NAMALWA (cell line): ENCODE measurements around the gene HYI.

Experiments used
- DNase-seq: peaks from one replicate; pipeline ENCODE4 v3.0.0-alpha.2; 2015; ENCODE audit warnings: low spot score

The HYI gene

DNA sequence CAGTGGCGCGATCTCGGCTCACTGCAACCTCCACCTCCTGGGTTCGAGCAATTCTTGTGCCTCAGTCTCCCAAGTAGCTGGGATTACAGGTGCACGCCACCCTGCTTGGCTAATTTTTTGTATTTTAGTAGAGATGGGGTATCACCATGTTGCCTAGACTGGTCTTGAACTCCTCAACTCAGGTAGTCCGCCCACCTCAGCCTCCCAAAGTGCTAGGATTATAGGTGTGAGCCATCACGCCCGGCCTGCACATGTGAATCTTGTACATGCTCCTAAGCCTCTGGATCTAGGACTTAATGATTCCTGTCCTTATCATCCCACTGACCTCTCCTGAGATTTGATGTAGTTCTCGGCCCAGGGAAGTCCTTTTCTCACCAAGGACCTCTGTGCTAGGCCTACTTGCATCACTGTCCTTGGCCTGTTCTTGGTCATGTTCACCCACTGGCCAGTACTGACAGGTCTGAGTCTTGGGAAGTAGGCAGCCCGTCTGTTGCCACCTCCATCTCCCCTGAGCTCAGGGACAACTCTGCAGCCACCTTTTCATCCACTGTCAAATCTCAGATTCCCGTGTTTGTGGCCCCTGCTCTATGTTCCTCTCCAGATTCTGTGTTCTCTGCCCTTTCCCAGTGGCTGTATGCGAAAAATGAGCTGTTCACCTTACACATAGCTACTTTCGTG lies 9.4 kb downstream of the HYI start:
- no peak for DNase-seq

- no peak for DNase-seq
Measured at GRCh38 chr1:43443197-43443946, 10.4 kb downstream of the HYI start.

GRCh38 chr1:43442756-43443155 lies 11.0 kb downstream of the HYI start:
- no peak for DNase-seq

DNA sequence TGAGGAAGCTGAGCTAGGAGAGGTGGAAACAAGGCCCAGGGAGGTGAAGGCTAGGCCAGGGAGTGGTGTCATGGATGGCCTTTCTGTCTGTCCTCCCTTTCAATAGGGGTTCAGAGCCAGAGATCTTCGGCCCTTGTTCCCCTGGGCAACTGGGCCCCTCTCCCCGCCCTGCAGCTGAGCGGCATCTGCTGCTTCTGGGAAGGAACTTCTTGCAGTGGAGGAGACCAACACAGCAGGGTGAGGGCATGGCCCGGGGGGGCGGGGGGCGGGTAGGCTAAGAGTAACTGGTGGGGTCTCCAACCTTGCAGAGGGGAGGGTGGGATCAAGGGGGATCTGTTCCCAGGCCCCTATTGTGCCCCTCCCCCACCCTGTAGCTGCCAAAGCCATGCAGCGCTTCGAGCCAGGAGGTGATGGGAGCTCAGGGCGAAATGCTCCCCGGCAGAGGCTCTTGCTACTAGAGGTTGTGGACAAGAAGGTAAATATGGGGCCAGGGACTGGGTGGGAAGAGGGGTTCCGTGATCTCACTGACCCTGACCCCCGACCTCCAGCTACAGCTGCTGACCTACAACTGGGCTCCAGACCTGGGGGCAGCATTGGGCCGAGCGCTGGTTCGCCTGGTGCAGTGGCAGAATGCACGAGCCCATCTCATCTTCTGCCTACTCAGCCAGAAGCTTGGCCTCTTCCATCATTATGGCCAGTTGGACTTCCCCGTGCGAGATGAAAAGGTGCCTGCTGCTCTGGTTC lies 11.7 kb downstream of the HYI start:
- no peak for DNase-seq

GRCh38 chr1:43441166-43441893 lies 12.4 kb downstream of the HYI start:
- no peak for DNase-seq

GRCh38 chr1:43440358-43440757 lies 13.4 kb downstream of the HYI start:
- DNase-seq: no peak

DNA sequence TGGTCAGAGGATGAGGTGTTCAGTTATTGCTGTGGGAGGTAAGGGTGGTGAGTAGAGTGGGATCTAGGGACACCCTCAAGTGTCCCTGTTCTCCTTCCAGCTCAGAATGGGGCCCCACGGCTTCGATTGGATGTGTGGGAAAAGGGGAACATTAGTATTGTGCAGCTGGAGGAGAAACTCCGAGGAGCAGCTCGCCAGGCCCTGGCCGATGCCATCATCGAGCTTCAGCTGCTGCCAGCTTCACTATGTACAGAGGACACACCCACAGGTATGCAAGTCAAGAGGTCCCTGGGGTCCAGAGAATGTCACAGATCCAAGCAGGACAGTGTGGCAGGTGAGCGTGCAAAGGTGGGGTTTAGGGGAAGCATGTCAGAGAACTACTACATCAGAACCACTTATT lies 13.9 kb downstream of the HYI start:
- no peak for DNase-seq

GRCh38 chr1:43438953-43439581 lies 14.7 kb downstream of the HYI start:
- no peak for DNase-seq

- no peak for DNase-seq
Measured at GRCh38 chr1:43438576-43438952, 15.2 kb downstream of the HYI start.

- no peak for DNase-seq
Measured at GRCh38 chr1:43438006-43438405, 15.7 kb downstream of the HYI start.

DNA sequence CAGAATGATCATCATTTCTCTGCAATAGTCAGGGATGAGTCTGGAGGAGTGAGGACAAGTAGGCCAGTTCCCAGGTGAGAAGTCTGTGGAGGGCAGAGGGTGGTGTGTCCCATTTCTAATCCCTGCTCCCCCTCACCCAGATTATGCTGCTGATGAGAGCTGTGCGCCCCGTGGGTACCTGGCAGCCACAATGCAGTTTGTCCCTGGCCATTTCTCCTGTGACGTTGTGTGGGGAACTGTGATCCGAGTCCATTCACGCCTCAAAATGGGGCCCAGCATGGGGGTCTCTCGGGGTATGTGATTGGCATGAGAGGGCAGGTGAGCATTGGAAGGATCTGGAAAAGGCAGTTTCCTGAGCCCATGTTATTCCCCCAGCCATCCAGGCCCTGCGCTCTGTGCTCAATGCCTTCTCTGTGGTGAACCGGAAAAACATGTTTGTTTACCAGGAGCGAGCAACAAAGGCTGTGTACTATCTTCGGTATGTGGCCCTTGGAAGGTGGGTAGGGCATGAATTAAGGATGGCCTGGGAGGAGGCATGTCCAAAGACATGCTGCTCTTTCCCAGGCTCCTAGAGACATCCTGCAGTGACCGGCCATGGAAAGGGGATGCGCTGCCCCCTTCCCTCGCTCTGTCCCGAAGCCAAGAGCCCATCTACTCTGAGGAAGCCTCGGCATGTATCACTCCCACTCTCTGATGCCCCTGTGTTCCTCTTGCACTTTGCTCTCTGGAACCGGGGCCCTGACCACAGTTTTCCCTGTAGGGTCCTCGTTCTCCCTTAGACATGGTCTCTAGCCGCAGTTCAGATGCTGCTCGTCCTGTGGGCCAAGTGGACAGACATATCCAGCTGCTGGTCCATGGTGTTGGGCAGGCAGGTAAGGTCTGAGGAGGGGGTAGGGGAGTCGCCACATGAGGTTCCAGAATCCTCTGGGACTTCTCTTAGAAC lies 16.4 kb downstream of the HYI start:
- DNase-seq: no peak

GRCh38 chr1:43436371-43436770 lies 17.4 kb downstream of the HYI start:
- DNase-seq: no peak

DNA sequence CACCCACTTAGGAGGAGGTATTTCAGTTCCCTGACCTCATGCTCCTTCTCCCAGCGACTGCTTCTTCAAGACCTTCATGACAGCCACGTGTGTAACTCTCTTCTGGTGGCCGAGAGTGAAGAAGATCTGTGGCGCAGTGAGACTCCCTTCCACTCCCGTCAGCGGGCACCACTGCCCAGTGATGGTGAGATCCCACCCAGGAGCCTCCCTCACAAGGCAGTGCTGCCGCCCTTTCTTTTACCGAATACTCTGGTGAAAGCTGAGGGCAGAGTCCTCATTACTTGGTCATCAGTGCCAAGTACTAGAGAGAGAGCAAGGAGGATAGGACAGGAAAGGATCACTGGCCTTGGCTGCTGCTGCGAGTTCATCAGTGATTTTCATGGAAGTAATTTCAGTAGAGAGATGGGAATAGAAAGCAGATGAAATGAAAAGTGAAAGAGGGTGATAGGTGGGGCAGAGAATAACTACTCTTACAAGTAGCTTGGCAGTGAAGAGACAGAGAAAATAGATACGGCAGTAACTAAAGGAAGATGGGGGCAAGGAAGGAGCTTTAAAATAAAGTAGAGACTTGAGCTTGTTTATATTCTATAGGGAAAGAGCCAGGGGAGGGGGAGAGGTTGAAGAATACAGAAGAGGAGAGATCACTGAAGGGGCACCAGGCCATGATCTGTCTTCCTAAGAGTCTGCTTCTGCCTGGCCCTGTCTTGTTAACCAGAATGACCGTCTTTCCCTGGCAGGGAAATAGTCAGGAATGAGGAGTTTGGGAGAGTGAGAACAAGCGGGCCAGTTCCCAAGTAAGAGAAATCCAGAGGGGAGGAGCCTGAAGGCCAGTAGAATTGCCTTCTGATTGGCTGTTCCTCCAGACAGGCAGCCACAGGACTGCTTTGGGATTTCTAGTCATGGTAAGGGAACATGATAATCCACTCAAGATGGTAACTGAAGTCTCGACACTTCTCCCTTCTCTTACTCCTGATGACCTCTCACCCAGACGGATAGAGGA lies 18.3 kb downstream of the HYI start:
- no peak for DNase-seq

DNA sequence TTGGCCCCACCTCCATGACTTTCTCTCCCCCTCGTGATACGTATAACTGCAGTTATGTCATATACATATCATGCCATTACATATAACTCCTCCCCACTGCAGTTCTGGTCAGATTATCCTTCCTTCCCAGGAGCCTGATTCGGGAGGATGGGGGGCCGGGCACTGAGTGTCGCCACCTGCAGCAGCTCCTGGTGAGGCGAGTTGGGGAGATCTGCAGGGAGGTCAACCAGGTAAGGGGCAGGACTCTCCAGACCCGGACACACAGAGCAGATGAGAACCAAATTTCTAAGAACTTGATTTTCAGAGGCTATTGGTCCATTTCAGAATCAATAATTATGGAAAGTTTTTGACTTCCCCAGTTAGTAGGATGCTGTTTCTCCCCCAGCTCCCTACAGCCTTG lies 19.5 kb downstream of the HYI start:
- no peak for DNase-seq

DNA sequence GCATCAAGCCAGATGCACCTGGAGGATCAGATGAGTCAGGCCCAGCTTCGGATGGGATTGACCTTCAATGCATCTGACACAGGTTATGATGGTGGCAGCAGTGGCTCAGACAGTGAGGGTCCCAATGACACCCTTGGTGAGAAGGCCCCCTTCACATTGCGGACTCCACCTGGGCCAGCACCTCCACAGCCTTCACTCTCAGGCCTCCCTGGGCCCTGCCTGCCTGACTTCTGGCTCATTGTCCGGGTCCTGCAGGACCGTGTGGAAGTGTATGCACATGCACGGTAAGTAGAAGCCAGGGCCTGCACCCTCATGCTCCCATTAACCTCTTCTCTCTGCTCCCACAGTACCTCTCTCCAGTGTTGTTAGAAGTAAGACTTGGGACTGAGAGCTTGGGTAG lies 20.8 kb downstream of the HYI start:
- no peak for DNase-seq

DNA sequence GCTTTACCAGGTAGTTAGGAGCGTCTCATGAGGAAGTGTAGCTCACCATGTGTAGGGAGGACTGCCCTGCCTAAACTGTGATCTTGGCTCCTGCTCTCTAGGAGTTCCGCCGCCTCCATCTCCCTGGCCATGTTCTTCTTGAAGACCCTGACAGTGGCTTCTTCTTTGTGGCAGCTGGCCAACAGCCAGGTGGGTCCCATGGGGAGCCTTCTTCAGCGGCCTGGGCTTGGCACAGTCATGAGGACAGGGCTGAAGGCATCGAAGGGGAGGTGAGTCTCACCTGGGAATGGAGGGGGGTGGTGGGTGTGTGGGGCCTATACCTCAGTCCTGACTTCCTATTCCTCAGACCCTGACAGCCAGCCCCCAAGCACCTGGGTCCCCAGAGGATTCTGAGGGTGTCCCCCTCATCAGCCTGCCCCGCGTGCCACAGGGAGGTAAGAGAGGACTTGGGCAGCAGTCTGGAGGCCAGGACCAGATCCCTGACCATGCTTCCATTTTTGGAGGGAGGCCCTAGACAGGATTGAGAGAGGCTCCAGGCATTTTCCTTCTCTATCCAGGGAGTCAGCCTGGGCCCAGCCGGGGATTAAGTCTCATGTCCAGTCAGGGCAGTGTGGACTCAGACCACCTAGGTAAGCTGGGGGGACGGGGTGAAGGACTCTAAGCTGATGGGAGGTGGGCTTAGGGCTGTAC lies 21.4 kb downstream of the HYI start:
- no peak for DNase-seq

DNA sequence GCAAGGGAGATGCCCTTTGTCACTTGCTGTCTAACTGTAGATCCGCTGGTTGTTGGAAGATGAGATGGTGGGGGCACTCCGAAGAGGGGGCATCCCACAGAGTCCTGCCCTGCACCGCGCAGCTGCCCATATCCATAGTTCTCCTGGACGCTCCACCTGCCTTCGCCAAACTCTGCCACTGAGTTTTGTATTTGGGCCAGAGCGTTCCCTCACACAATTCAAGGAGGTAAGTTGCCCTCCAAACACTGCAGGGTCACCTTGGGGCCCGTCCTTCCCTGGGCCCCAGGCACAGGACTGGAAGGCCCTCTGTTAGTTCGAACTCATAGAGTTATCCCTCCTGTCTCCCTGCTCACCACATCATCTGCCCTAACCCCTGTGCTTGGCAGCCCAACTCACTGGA lies 22.1 kb downstream of the HYI start:
- no peak for DNase-seq

GRCh38 chr1:43430831-43431230 lies 22.9 kb downstream of the HYI start:
- DNase-seq: no peak

GRCh38 chr1:43427941-43428340 lies 25.8 kb downstream of the HYI start:
- no peak for DNase-seq
